ENCODE measurements around the gene UVRAG.

UVRAG gene

DNA sequence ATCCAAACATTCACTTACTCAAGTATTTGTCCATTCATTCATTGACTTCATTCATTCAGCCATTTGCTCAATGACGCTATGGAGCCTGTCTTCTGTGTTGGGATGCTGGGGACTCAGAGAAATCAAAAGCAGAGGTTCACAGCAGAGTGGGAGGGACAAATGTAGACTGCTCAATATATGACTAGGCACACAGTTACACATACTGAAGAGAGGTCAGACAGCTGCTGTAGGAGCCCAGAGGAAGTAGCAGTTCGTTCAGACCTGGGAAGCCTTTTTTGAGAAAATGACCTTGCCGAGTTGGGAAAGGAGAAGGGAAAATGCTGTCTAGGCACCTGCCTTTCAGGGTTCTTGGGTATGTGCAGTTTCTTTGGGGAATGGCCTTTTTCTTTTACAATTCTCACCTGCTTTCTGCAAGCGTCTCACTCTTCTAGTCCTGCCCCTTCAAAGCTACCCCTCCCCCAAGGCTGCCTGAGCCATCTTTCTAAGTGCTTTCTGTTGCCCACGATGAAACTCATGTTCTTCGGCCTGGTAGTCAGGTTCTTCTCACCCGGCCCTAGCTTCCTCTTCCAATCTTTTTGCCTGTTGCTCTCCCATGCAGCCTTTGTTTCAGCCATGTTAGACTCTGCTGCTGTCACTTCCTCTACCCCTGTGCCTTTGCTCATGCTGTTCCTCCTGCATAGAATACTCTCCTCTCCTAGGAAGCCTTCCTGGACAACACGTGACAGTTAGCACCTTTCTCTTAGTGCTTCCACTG is 4.2 kb upstream of the UVRAG start:
- DNase-seq, result no peak

DNA sequence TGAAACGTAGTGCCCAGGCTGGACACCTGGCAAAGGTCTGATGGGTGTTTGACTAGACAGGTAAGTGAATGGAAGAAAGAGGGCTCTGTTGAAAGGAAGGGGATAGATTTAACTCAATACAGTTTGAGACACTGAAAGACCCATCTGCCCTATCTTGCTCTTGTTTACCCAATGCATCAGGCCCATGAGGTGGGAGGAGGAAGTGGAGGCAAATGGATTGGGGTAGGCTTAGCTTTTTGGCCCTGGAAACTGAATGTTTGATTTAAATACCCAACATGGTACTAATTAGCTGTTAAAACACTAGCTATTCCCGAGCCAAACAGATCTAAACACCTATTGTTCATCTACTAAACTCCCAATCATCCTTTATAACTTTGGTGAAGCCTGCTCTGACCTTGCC is 3.5 kb upstream of the UVRAG start:
- DNase-seq, result no peak

DNA sequence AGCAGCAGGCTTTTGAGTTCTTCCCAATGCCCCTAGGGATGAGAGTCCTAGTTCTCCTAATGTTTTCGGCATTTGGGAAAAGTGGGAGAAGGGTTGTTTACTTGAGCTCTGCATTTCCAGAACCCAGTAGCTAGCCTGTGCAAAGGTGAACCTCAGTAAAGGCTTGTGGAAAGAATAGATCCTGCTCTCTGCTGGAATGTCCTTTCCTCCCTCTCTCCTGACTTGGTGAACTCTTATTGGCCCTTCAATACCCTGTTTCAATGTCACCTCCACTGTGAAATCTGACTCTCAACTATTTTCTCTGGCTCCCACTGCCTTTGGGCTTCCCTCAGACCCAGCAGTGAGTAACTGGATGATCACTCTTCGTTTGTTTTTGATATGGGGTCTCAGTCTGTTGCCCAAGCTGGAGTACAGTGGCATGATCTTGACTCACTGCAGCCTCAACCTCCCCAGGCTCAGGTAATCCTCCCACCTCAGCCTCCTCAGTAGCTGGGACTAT is 2.4 kb upstream of the UVRAG start:
- no peak for DNase-seq

DNA sequence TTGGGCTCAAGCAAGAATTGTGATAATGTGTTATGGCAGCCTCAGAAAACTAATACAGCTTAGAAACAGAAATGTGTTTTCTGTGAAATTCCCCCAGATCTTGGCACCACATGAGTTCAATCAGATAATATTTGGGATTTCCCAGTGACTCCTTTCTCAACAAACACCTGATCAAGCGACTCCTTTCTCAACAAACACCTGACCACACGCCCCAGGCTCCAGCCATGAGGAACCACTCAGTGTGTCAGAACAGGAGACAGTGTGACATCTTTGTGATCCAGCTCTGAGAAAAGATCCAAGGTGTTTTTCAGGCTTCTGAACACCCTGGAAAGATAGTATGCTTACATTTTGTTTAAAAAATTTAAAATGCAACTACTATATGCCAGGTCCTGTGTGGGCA is 1.9 kb upstream of the UVRAG start:
- no peak for DNase-seq

DNA sequence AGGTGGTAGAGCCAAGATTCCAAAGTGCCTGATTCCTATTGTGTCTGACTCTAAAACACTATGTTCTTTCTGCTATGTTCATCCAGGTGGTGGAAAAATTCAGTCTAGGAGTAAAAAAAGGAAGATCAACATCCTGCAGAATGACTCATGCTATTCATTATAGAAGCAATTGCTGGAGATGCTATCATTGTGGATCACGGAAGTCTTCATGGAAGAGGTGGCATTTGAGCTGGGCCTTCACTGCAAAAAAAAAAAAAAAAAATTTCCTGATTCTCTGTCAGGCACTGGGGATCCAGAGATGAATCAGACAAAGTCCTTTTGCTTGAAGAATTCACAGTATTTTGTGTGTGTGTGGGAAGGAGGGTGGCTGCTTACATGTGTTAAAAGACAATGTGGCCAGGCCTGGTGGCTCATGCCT is 1.4 kb upstream of the UVRAG start:
- no peak for DNase-seq

DNA sequence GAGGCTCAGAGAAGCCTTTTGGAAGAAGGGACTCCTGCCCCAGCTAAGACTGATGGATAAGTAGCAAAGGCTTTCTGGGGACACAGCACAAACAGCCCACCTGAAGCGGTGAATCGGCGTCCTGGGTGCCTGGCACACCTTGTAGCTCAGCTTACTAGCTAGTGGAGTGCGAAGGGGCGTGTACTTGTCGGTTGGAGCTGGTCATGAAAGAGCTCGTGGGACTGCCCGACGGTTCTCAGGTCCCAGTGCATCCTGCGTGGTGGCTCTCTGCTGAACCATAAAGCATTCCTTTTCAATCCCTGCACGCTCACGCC is 690 bp upstream of the UVRAG start:
- DNase-seq, result no peak

DNA sequence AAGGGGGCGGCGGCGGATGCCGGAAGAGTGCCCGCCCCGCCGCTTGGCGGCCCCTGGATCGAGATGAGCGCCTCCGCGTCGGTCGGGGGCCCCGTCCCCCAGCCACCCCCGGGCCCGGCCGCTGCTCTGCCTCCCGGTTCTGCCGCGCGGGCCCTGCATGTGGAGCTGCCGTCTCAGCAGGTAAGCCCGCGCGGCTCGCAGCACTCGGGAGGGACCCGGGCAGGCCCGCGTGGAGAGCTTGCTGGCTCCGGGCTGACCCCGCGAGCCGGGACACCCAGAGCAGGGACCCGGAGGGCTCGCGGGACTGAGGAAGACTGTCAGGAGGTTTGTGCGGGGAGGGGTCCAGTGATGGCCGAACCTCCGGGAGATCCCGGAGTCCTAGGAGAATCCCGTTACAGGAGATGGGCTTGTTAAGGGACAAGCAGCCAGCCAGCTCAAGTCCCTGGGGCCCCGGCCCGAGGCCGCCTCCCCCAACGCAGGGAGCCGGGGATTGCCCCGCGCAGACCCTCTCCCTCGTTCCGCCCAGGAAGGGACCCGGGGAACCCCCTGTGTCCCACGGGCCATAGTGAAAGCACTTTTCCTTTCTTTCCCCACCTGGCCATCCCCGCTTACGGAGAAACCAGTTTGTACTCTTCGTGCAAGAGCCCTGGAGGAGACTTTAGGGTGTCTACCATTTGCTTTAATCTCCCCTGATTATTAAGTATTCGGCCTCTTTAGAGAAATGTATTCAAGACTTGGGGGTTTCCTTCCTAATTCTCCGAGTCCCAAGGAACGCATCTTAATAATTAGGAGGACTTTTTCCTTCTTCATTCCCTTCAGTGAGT is 547 bp downstream of the UVRAG start:
- DNase-seq, result no peak

DNA sequence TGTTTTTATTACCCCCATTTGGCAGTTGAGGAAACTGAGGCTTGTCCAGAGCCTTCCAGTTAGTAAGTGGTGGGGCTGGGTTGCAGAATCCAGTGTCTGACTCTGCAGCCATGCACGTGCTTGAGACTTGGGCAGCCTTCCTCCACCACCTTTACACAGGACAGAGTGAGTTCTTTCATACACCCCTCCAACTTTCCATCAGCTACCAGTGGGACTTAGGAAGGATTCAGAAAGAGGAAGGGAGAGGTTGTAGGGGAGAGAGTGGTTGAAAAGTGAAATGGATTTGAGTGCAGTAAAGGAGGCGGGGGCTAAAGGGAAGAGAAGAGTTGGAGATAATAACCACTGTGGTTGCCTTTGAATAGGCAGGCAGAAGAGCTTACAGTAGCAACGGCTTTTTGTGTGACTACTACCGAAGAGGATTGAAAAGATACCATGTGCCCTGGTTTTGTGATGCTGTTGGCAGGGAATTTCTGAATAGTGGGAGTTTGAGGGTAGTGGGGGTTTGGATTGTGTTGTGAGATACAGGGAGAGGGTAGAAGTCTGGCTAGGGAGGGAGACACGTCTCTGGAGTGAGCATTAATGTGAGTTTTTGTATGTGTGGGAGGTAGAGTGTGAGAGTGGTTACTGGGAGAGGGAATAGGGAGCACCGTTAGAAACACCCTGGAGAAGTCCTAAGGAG is 1.7 kb downstream of the UVRAG start:
- DNase-seq, result no peak

DNA sequence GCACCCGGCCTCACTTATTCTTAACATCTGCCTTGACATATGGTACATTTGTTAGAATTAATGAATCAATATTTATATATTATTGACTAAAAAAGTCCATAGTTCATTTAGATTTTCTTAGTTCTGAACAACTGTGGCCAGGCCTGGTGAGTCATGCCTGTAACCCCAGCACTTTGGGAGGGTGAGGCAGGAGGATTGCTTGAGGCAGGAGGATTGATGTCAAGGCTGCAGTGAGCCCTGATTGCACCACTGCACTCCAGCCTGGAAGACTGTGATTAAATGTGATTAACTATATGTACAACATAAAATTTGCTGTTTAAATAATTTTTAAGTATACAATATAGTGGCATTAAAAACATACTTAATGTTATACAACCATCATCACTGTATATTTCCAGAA is 5.6 kb downstream of the UVRAG start:
- DNase-seq, result no peak

DNA sequence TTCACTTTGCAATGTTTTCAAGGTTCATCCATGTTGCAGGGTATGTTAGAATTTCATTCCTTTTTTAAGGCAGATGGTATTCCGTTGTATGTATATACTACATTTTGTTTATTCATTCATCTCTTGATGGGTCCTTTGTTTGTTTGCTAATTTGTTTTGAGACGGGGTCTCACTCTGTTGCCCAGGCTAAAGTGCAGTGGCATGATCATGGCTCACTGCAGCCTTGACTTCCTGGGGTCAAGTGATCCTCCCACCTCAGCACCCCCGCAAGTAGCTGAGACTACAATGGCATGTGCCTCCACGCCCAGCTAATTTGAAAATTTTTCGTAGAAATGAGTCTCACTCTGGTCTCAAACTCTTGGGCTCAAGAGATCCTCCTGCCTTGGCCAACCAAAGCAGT is 6.2 kb downstream of the UVRAG start:
- no peak for DNase-seq

DNA sequence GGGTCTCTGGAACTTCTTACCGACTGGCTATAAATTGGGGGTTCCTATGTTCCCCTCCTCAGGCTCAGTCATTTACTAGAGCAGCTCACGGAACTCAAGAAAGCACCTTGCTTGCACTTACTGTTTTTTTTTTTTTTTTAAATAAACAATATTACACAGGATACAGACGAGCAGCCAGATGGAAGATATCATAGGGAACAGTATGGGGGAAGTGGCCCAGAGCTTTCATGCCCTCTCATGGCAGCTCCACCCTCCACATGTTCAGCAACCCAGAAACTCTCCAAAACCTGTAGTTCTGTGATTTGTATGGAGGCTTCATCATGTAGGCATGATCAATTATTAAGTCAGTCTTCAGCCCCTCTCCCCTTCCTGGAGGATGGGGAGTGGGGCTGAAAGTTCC is 7.5 kb downstream of the UVRAG start:
- no peak for DNase-seq

DNA sequence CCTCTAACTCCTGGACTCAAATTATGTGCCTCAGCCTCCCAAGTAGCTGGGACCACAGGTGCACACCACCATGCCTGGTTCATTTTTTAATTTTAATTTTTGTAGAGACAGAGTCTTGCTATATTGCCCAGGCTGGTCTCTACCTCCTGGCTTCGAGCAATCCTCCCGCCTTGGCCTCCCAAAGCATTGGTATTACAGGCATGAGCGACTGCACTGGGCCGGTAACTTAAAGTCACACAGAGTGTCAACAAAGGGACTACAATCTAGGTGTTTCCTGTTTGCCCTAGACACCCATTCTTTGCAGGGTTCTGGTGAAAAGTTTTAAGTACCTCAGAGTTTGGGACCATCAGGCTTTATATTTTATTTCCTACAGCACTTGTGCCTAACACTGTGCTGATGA is 8.4 kb downstream of the UVRAG start:
- no peak for DNase-seq

DNA sequence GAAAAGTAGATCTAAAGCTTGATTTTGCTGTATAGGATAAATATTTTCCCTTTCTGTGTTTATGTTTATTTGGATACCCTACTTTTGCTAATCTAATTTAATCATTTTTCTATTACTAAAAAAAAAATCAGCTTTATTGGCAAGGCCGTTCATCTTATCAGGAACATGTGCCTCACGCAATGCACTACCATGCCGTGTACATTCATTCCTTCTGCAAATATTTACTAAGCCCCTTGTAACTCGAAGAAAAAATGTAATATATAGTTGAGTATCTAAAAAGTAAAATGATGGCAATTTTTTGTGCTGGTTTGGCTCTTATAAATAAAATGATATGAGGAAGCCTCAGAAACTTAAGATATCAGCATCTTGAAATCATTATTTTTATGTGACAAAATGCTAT is 8.9 kb downstream of the UVRAG start:
- no peak for DNase-seq

DNA sequence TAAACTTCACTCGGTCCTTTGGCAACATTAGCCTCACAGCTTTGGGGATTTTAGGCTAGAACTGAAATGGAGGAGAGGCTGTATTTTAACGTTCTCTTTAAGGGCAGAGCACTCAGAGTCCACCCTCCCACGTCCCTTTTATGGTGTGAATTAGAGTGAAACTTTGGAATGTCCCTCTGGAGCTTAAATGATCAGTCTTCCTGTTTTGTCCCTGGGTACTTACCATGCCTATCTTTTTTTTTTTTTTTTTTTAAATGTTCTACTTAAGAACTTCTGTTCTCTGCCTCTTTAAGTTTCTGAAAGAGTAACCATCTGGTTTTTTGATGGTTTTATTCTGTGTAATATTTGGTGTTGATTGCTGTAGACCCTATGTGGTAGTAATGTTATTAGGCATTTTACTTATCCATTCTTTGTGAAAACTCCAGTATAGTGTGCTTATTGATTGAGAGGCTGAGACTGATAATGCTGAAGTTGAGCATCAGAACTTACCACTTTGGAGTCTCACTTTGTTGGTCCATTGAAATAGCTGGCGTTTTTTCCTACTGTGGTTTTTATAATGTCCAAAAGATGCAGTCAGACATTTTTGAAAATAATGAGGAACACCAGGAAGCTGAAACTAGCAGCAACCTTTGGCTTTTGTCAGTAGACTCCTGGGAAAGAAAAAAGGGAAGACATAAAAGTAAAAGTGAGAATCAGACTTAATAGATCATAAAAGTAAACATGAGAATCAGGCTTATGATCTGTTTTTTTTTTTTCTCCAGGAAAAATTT is 11.6 kb downstream of the UVRAG start:
- no peak for DNase-seq

DNA sequence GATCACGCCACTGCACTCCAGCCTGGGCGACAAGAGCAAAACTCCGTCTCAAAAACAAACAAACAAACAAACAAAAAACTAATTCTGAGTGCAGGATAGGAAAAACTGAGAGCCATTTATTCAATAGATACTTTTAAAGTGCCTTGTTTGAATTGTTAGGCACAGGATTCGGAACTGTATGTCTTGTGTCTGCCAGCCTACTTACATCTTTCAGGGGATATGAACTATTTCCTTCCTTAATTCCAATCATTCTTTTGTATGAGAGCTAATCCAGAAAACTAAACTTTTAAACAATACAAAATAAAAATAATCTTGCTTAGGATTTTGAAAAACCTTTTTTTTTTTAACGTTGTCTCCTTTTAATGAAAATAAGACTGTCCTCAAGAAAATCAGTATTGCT is 12.6 kb downstream of the UVRAG start:
- DNase-seq, result no peak

DNA sequence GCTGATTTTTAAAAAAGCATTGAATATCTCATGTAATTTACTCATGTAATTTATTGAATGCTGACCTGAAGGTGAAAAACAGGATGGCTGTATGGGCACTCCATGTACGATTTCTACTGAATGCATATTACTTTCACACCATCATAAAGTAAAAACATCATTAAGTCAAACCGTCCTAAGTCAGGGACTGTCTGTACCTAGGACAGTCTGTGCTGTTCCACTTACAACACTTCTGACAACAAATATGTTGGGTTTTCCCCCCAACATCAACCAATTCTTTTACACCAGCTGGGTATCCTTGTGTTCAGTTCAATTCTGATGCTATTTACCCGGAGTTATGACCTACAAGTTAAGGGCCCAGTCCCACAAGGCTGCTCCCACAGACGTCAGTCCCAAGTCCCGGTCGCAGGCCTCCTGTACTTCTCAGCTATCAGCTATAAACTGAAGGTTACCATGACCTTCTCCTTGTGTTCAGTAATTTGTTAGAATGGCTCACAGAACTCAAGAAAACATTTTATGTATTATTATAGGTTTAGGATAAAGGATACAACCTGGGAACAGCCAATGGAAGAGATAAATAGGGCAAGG is 17.0 kb downstream of the UVRAG start:
- DNase-seq, result no peak

DNA sequence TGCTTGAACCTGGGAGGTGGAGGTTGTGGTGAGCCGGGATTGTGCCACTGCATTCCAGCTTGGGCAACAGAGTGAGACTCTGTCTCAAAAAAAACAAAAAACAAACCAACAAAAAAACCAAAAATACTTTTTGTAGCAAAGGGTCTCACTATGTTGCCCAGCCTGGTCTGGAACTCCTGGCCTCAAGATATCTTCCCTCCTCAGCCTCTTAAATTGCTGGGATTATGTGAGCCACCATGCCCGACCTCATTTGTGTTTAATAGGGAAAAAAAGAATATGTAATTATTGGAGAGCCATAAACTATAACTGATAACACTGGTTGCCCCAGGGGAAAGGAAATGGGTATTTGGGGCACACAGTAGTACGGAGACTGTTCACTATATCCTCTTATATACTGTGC is 19.7 kb downstream of the UVRAG start:
- no peak for DNase-seq

DNA sequence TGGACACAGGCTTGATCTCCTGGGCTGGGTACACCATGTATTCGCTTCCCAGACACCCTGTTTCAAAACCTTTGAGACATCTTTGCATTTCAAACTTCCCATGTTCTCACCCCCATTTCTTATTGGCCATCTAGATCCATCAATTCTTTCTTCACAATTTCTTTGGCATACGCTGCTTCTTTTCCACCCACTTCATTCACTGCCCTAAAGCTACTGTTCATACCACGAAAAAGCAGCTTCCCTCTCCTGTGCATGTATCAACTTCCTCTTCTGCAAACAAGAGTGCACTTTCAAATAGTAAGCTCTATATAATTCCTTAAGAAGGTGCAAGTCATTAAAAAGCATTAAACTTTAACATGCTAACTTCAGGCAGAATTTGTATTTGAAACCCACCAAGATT is 21.4 kb downstream of the UVRAG start:
- DNase-seq, result no peak

DNA sequence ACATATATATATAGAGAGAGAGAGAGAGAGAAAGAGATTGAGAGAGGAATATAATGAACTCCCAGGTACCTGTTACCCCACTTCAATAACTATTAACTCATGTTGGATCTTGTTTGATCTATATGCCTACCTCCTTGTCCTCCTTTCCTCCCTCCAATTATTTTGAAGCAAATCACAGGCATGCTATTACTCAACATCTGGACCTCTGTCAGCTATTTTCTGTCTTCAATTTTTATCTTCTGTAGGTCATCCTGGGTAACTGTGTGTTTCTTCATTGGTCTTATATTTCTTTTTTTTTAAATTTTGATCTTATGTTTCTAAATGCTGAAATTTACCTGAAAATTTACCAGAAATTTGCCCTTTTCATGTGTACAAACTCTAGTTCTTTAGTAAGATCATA is 24.8 kb downstream of the UVRAG start:
- DNase-seq, result no peak

DNA sequence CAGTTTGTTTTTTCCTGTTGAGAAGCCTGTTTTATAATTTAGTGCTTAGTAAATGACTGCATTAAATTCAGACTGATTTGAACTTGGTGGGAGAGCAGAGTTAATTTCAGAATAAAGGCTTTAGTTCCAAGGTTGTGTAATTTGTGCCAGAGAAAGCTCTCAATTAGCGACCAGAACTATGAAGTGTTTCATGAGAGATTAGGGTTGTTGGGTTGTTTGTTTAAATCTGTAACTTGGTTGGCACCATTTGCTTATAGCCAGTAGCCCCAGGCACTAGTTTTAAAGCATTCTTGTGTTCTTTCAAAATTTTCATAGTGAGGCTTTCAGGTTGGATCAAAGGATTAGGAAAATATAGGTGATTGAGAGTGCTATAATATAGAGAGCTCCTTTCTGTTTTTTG is 25.5 kb downstream of the UVRAG start:
- no peak for DNase-seq

DNA sequence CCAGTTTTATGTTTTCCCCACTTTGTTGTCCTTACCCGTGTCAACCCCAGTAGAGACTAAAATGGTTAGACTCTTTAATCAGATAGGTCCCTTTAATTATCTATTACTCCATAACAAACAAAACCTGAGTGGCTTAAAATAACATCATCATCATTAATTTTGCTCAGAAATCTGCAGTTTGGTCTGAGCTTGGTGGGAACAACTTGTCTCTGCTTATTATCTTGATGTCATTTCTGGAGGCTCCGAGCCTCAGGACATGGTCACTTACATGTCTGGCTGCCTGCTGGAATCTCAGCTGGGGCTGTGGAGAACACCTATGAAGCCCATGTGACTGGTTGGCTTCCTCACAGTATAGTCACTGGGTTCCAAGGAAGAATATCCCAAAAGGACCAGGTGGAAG is 26.7 kb downstream of the UVRAG start:
- no peak for DNase-seq

DNA sequence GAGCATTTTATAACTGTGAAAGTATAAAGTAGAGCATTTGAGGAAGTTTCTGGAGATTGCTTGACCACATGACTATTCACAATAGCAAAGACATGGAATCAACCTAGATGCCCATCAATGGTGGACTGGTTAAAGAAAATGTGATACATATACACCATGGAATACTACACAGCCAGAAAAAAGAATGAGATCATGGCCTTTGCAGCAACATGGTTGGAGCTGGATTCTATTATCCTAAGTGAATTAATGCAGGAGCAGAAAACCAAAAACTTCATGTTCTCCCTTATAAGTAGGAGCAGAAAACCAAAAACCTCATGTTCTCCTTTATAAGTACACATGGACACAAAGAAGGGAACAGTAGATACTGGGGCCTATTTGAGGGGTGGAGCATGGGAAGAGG is 30.3 kb downstream of the UVRAG start:
- no peak for DNase-seq

DNA sequence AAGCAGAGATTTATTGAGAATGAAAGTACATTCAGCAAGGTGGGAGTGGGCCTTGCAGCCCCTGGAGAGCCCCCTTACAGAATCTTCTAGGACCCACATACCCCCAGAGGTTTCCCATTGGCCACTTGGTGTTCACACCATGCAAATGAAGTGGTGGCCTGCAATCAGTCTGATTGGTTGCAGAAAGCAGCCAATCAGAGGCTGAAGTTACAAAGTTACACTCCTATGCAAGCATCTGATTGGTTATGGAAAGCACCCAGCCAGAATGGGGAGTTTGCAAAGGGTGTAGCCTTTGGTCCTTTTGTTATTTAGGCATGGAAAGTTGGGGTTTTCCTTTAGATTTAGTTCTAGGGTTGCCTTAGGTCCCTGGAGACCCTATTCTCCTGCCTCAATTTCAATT is 34.9 kb downstream of the UVRAG start:
- DNase-seq, result no peak
